ENCODE data around the gene SWSAP1. TPM values are rescaled to one million over a fixed set of nuclear protein-coding genes. Genes with fewer than 3 reads are reported as not detected.

Gene SWSAP1
- total and polyA plus RNA-seq, 9 of the 15 experiments (the other 6 are each of a cell fraction or from before 2014, with no cell fraction given), result 0.18 to 2.8 (median 1.7) TPM

- TF ChIP-seq, protein P1, sequence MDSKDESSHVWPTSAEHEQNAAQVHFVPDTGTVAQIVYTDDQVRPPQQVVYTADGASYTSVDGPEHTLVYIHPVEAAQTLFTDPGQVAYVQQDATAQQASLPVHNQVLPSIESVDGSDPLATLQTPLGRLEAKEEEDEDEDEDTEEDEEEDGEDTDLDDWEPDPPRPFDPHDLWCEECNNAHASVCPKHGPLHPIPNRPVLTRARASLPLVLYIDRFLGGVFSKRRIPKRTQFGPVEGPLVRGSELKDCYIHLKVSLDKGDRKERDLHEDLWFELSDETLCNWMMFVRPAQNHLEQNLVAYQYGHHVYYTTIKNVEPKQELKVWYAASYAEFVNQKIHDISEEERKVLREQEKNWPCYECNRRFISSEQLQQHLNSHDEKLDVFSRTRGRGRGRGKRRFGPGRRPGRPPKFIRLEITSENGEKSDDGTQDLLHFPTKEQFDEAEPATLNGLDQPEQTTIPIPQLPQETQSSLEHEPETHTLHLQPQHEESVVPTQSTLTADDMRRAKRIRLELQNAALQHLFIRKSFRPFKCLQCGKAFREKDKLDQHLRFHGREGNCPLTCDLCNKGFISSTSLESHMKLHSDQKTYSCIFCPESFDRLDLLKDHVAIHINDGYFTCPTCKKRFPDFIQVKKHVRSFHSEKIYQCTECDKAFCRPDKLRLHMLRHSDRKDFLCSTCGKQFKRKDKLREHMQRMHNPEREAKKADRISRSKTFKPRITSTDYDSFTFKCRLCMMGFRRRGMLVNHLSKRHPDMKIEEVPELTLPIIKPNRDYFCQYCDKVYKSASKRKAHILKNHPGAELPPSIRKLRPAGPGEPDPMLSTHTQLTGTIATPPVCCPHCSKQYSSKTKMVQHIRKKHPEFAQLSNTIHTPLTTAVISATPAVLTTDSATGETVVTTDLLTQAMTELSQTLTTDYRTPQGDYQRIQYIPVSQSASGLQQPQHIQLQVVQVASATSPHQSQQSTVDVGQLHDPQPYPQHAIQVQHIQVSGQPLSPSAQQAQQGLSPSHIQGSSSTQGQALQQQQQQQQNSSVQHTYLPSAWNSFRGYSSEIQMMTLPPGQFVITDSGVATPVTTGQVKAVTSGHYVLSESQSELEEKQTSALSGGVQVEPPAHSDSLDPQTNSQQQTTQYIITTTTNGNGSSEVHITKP (IDR thresholded peaks at IDR 0.05; ENCODE audit: partially characterized antibody), result peak; percentile 87
- TF ChIP-seq GTF2B (IDR thresholded peaks at IDR 0.05; ENCODE audit: extremely low read depth, insufficient read length) (no peak), HOXB6 (CRISPR knock-in tag; IDR thresholded peaks at IDR 0.05; ENCODE audit: borderline replicate concordance) (no peak), CAMTA2 (CRISPR knock-in tag; conservative IDR thresholded peaks at IDR 0.05) (no peak), ZNF143 (CRISPR knock-in tag; IDR thresholded peaks at IDR 0.05) (no peak), ARNT (IDR thresholded peaks at IDR 0.05) (peak in 1 of 2 experiments; percentile 55; a peak in 1 of 4 replicates), POLR2AphosphoS2 (IDR thresholded peaks at IDR 0.05; ENCODE audit: low read length) (no peak), HLTF (IDR thresholded peaks at IDR 0.05) (peak; percentile 88; the same call in 1 of the 2 replicates), POLR2AphosphoS5 (IDR thresholded peaks at IDR 0.05; ENCODE audit: control insufficient read depth, insufficient read depth, low read depth, low read length) (no peak), MYC (IDR thresholded peaks at IDR 0.05; ENCODE audit: low read depth, low read length) (peak; percentile 18; the same call in 1 of the 2 replicates), MYC (CRISPR knock-in tag; IDR thresholded peaks at IDR 0.05; ENCODE audit: borderline replicate concordance, low read depth) (no peak), SRSF9 (IDR thresholded peaks at IDR 0.05; ENCODE audit: borderline replicate concordance, low read depth, low read length) (no peak), SETDB1 (IDR thresholded peaks at IDR 0.05; ENCODE audit: low read length) (no peak), BACH1 (tag; IDR thresholded peaks at IDR 0.05) (no peak), SP1 (CRISPR knock-in tag; IDR thresholded peaks at IDR 0.05) (no peak), FOXJ2 (tag; IDR thresholded peaks at IDR 0.05) (no peak), DPF2 (IDR thresholded peaks at IDR 0.05) (no peak; the same call in 1 of the 2 replicates), HMG20A (CRISPR knock-in tag; conservative IDR thresholded peaks at IDR 0.05) (no peak), CHCHD3 (CRISPR knock-in tag; IDR thresholded peaks at IDR 0.05) (no peak), NRF1 (conservative IDR thresholded peaks at IDR 0.05 in 1 of 2, IDR thresholded peaks at IDR 0.05 in 1 of 2) (peak; percentile 92 to 93), ZNF316 (IDR thresholded peaks at IDR 0.05) (no peak; the same call in 1 of the 2 replicates)
- TF ChIP-seq, protein P2, sequence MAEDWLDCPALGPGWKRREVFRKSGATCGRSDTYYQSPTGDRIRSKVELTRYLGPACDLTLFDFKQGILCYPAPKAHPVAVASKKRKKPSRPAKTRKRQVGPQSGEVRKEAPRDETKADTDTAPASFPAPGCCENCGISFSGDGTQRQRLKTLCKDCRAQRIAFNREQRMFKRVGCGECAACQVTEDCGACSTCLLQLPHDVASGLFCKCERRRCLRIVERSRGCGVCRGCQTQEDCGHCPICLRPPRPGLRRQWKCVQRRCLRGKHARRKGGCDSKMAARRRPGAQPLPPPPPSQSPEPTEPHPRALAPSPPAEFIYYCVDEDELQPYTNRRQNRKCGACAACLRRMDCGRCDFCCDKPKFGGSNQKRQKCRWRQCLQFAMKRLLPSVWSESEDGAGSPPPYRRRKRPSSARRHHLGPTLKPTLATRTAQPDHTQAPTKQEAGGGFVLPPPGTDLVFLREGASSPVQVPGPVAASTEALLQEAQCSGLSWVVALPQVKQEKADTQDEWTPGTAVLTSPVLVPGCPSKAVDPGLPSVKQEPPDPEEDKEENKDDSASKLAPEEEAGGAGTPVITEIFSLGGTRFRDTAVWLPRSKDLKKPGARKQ (CRISPR knock-in tag; IDR thresholded peaks at IDR 0.05), result no peak
- TF ChIP-seq, protein P3, sequence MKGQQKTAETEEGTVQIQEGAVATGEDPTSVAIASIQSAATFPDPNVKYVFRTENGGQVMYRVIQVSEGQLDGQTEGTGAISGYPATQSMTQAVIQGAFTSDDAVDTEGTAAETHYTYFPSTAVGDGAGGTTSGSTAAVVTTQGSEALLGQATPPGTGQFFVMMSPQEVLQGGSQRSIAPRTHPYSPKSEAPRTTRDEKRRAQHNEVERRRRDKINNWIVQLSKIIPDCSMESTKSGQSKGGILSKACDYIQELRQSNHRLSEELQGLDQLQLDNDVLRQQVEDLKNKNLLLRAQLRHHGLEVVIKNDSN (CRISPR knock-in tag; IDR thresholded peaks at IDR 0.05), result no peak; the same call in 1 of the 2 replicates
Observed at GRCh38 chr19:11355160-11356073, 19.0 kb upstream of the SWSAP1 start, which contains the start of gene PLPPR2 (continued).
